Hematopoietic multipotent progenitor cell treated with erythropoietin and hydrocortisone succinate and interleukin-3 and kit ligand, for 15 days (in vitro differentiated cells): ENCODE results near the gene MEI4.
"Not testable (repeated sequence)": the region's sequence is repeated elsewhere in the genome, so short reads cannot be mapped to it uniquely, and the experiment has no call there.

Experiments used
- DNase-seq: peaks from one replicate; pipeline ENCODE4 v3.0.0-alpha.2; 2015; ENCODE audit warnings: low spot score

Gene MEI4

DNA sequence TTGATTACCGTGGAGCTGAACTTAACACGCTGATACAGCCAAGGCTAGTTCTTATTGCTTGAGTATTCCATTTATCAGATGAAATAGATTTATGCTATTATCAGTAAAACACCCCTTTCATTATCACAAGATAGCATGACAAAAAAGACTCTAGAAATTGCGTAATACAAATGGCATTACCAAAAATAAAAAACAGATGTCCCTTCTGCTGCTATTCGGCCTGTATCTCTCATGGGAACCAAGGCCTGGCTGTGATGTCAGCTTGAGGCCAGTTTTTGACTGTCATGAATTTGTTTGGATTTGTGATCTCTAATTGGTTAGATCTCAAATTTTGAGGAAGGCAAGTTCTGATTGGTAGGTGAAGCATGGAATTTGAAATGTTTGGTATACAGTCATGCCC is 25.2 kb downstream of the MEI4 start:
- no peak for DNase-seq

DNA sequence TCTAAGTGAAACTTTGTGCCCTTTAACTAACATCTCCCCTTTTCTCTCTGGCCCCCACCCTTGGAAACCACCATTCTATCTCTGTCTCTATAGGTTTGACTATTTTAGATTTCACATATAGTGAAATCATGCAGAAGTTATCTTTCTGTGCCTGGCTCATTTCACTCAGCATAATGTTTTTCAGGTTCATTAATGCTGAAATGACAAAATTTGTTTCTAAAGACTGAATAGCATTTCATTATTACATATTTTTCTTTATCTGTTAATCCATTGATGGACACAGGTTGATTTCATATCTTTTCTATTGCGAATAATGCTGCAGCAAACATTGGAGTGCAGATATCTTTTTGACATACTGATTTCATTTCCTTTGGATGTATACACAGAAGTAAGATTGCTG is 30.7 kb downstream of the MEI4 start:
- DNase-seq, result no peak

- DNase-seq, result no peak
These were observed 34.1 kb downstream of the MEI4 start for GRCh38 chr6:77686931-77687330.

GRCh38 chr6:77688649-77689048 is 35.8 kb downstream of the MEI4 start:
- DNase-seq, result no peak

- DNase-seq, result not testable (repeated sequence)
These were observed 47.3 kb downstream of the MEI4 start for GRCh38 chr6:77700095-77700494.

GRCh38 chr6:77707603-77708002 is 54.8 kb downstream of the MEI4 start:
- DNase-seq, result no peak

DNA sequence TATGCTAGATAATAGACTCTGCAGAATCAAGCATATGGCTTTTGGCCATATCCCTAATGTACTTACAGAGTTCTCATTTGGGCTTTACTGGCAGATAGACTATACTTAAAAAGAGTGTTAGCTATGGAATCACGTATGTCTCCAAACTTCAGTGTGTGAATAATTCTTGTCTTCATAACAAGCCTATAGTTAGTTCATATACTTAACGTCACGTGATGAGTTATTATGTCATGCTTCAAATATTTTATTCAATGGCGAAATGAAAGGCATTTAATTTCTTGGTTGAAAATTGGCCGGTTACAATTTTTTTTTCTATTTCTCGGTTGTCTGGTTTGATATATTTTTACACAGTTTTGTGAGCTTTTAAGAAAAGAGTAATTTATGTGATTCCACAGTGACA is 62.7 kb downstream of the MEI4 start:
- no peak for DNase-seq

- DNase-seq, result no peak
These were observed 63.5 kb downstream of the MEI4 start for GRCh38 chr6:77716311-77716710.

DNA sequence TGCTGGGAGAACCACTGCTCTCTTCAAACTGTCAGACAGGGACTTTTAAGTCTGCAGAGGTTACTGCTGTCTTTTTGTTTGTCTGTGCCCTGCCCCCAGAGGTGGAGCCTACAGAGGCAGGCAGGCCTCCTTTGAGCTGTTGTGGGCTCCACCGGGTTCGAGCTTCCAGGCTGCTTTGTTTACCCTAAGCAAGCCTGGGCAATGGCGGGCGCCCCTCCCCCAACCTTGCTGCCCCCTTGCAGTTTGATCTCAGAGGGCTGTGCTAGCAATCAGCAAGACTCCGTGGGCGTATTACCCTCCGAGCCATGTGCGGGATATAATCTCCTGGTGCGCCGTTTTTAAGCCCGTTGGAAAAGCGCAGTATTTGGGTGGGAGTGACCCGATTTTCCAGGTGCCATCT is 83.2 kb downstream of the MEI4 start:
- not testable (repeated sequence) for DNase-seq

- DNase-seq, result no peak
These were observed 87.5 kb downstream of the MEI4 start for GRCh38 chr6:77740380-77740779.

GRCh38 chr6:77752156-77752555 is 99.3 kb downstream of the MEI4 start:
- DNase-seq, result not testable (repeated sequence)

GRCh38 chr6:77762386-77762785 is 109.5 kb downstream of the MEI4 start:
- DNase-seq, result no peak

GRCh38 chr6:77763124-77763523 is 110.3 kb downstream of the MEI4 start:
- no peak for DNase-seq

GRCh38 chr6:77764364-77764763 is 111.5 kb downstream of the MEI4 start:
- no peak for DNase-seq

DNA sequence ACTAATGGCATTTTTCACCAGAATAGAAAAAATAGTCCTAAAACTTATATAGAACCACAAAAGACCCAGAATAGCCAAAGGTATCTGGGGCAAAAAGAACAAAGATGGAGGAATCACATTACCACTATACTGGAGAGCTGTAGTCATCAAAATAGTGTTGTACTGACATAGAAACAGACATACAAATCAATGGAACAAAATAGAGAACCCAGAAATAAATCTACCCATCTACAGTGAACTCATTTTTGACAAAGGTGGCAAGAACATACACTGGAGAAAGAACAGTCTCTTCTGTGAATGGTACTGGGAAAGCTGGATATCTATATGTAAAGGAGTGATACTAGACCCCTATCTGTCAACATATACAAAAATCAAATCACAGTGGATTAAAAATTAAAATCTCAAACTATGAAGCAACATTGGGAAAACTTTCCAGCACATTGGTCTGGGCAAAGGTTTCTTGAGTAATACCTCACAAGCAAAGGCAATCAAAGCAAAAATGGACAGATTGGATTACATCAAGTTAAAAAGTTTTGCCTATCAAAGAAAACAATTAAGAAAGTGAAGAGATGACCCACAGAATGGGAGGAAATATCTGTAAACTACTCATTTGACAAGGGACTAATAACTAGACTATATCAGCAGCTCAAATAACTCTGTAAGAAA is 120.5 kb downstream of the MEI4 start:
- DNase-seq, result no peak

DNA sequence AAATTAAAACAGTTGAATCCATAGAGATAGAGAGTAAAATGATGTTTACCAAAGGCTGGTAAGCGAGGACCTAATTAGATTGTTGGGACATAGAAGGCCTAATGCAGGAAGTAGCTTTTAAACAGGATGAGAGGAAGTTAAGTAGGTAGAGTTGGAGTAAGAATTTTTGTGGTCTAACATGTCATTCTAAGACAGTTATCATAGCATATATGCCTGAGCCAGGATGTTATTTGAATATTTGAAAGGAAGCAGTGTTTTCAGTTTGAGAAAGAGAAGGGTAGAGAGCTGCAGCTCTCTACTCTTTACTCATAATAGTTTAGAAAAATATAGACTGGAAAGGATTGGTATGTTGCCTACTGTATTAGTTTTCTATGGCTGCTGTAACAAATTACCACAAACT is 121.6 kb downstream of the MEI4 start:
- DNase-seq, result no peak

DNA sequence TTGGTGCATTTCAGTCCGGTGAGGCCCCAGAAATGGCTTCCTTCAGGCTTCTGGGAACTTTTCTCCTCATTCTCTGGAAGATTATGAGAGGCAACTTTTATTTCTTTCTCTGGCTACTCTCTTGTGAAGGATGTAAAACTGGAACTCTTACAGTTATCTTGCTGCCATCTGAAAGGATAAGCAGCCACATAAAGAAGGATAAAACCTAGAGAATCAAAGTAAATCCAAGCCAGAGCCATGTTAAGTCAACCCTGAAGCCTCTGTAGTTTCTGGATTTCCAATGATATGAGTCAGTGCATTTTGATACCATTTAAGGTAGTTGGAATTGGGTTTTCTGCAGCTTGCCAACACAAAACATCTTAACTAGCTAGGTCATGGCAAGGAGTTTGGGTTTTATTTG is 123.6 kb downstream of the MEI4 start:
- no peak for DNase-seq

DNA sequence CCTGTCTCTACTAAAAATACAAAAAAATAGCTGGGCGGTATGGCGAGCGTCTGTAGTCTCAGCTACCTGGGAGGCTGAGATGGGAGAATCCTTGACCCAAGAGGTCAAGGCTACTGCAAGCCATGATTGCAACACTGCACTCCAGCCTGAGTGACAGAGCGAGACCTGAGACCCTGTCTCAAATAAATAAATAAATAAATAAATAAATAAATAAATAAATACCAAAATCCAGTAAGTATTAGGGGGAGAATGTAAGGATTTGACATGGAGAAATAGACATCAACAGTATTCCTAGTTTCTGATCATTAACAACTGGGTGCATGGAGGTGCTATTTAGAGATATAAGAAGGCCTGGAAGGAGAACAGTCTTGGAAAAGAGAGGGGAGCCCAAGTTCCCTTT is 125.7 kb downstream of the MEI4 start:
- no peak for DNase-seq

GRCh38 chr6:77786935-77787629 is 134.2 kb downstream of the MEI4 start:
- no peak for DNase-seq

- no peak for DNase-seq
These were observed 144.3 kb downstream of the MEI4 start for GRCh38 chr6:77796824-77797809.

DNA sequence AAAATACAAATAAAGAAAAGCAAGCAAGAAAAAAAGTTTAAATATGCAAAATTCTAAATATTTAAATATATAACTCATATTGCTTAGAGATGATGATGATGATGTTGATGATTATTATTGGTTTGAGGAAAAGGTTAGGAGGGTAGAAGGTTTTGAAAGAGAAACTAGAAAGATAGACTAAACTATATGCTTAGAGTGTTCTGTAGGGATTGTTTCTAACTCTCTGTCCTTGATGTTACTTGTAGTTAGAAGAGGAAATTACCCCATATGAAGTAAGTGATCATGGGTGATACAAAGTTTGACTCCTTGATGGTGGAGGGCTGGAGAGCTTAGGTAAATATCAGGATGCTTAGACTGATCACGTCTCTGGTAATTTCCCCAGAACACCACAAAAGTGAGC is 159.5 kb downstream of the MEI4 start:
- DNase-seq, result no peak

DNA sequence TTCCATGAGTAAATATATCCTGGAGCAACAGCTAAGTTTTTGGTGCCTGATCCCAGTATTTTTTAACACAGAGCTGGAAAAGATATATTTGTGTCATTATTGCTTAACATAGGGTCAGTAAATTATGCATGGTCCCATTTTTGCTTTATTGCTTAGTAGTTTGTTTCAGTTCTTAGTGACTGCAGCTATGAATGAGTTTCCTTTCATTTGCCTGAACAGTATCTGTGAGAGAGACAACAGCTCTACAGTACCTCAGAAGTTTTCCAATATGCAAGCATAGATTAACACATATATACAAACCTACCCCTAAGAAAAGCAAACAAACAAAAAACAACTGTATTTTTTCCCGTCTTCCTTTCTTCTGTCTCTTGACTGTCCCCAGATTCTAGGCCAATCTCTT is 160.3 kb downstream of the MEI4 start:
- DNase-seq, result no peak

DNA sequence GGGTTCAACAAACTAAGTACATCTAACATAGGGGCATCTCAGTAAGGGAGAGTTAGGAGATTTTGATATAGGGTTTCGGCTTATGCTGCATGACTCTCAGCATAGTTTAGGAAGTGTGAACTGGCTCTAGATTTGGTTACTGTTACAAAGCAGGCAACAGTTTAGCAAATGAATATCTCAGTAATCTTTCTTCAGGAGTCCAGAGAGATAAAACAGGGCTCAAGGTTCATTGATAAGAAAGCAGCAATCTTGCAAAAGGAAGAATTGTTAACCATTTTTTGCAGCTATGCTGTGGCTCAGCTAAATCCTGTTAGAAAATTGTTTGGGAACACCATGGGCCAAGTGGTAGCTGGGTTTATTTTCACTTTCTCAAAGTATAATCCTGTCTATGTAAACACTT is 161.3 kb downstream of the MEI4 start:
- no peak for DNase-seq
